ENCODE measurements around the gene GALNT6.
"Not testable (repeated sequence)": the region's sequence is repeated elsewhere in the genome, so short reads cannot be mapped to it uniquely, and the experiment has no call there.

GALNT6 gene

GRCh38 chr12:51343201-51343600 is 48.0 kb downstream of the GALNT6 start:
- no peak overlapping the region for H3K4me3 ChIP-seq (ENCODE audit: low read depth, low read length)
- in situ Hi-C loops (cut with HindIII; ENCODE audit: low sequenced_read_pairs): no loop called here
- TF ChIP-seq, protein P1, sequence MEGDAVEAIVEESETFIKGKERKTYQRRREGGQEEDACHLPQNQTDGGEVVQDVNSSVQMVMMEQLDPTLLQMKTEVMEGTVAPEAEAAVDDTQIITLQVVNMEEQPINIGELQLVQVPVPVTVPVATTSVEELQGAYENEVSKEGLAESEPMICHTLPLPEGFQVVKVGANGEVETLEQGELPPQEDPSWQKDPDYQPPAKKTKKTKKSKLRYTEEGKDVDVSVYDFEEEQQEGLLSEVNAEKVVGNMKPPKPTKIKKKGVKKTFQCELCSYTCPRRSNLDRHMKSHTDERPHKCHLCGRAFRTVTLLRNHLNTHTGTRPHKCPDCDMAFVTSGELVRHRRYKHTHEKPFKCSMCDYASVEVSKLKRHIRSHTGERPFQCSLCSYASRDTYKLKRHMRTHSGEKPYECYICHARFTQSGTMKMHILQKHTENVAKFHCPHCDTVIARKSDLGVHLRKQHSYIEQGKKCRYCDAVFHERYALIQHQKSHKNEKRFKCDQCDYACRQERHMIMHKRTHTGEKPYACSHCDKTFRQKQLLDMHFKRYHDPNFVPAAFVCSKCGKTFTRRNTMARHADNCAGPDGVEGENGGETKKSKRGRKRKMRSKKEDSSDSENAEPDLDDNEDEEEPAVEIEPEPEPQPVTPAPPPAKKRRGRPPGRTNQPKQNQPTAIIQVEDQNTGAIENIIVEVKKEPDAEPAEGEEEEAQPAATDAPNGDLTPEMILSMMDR (IDR thresholded peaks at IDR 0.05; ENCODE audit: low read depth, low read length, missing control alignments): no peak
- DNase-seq (ENCODE audit: low read depth): no peak

- in situ Hi-C loops (cut with HindIII; ENCODE audit: low sequenced_read_pairs): no loop called here
- TF ChIP-seq, protein P1 (IDR thresholded peaks at IDR 0.05; ENCODE audit: low read depth, low read length, missing control alignments): no peak
- H3K4me3 ChIP-seq (ENCODE audit: low read depth, low read length): no peak overlapping the region
- no peak for DNase-seq (ENCODE audit: low read depth)
Measured at GRCh38 chr12:51342416-51342815, 48.8 kb downstream of the GALNT6 start.

DNA sequence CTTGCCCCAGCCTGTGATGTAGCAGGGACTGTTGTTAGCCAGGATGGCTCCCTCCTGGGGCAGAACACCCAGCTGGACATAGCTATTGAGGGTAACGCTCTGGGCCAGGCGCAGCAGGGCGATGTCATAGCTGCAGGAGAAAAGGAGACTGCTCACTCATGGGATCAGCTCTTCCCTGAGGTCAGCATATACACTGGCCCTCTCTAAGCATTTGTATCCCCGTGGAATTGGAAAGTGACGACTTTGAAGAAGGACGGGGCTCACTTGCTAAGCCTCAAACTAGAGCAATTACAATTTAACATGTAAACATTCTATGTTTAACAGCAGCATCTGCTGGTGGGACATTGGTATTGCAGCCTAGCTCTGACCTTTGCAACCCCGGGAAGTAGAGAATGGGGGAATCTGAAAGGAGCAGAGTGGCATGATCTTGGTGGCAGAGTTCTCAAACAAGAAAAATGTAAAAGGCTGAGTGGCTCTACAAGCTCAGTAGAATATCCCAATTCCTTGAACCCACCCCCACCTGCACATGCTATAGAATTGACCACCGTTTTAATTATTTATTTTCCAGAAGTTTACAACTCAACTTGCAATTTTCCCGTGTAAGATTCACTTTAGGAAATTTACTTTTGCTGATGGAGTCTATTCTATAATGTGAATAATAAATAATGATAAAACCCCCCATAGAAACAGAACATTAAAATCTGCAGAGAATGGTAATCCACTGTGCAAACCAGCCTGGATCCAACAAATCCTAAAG is 49.8 kb downstream of the GALNT6 start:
- TF ChIP-seq, protein P1 (IDR thresholded peaks at IDR 0.05; ENCODE audit: low read depth, low read length, missing control alignments): peak; percentile 99
- peak; percentile 48 for DNase-seq (ENCODE audit: low read depth)
- in situ Hi-C loops (cut with HindIII; ENCODE audit: low sequenced_read_pairs): no loop called here
- no peak overlapping the region for H3K4me3 ChIP-seq (ENCODE audit: low read depth, low read length)

DNA sequence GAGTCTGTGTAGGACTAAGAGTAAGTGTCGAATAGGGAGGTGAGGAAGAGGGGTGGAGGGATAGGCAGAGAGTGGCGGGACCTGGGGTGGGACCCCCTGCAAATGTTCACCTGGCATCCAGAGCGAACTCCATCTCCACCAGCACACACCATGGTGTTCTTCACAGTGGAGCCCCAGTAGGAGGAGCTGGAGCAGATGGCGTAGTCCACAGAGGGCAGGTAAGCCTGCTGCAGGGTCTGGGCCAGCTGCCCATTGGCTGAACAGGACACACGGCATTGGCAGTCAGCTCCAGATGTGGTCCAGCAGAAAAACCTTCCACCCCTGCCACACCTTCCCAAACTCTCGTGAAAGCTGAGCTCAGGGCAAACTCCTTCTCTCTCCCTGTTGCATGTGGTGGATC is 51.5 kb downstream of the GALNT6 start:
- TF ChIP-seq, protein P1 (IDR thresholded peaks at IDR 0.05; ENCODE audit: low read depth, low read length, missing control alignments): no peak
- in situ Hi-C loops (cut with HindIII; ENCODE audit: low sequenced_read_pairs): no loop called here
- no peak for DNase-seq (ENCODE audit: low read depth)
- H3K4me3 ChIP-seq (ENCODE audit: low read depth, low read length): no peak overlapping the region

DNA sequence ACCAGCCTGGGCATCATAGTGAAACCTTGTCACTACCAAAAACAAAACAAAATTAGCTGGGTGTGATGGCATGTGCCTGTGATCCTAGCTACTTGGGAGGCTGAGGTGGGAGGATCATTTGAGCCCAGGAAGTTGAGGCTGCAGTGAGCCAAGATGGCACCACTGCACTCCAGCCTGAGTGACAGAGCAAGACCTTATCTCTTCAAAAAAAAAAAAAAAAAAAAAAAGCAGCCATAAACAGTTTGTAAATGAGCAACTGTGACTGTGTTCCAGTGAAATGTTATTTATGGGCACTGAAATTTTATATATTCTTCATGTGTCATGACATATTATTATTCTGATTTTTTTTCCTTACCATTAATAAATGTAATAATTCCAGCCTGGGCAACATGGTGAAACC is 53.9 kb downstream of the GALNT6 start:
- in situ Hi-C loops (cut with HindIII; ENCODE audit: low sequenced_read_pairs); DNase-seq (ENCODE audit: low read depth); H3K4me3 ChIP-seq (ENCODE audit: low read depth, low read length): not testable (repeated sequence)

DNA sequence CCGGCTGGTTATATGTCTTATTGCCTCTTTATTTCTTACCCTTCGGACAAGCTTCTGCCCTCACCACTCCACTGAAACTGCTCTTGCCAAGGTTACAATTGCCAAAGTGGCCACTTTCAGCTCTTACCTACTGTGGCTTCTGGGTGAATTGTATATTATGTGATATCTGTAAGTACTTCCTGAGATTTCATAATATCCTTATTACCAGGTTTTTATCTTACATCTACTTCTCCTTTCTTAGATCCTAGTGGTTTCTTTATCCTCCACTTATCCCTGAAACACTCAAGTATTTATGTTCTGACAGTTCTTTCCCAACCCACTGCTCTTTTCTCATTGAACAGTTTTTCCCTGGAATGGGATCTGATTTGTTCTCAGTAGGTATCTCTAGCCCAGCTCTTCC is 55.3 kb downstream of the GALNT6 start:
- TF ChIP-seq, protein P1 (IDR thresholded peaks at IDR 0.05; ENCODE audit: low read depth, low read length, missing control alignments): no peak
- in situ Hi-C loops (cut with HindIII; ENCODE audit: low sequenced_read_pairs): no loop called here
- no peak for DNase-seq (ENCODE audit: low read depth)
- H3K4me3 ChIP-seq (ENCODE audit: low read depth, low read length): no peak overlapping the region

- in situ Hi-C loops (cut with HindIII; ENCODE audit: low sequenced_read_pairs): no loop called here
- no peak for DNase-seq (ENCODE audit: low read depth)
- TF ChIP-seq, protein P1 (IDR thresholded peaks at IDR 0.05; ENCODE audit: low read depth, low read length, missing control alignments): no peak
- no peak overlapping the region for H3K4me3 ChIP-seq (ENCODE audit: low read depth, low read length)
Measured at GRCh38 chr12:51334764-51335163, 56.4 kb downstream of the GALNT6 start.

Data from astrocyte of the cerebellum (primary cell).